ENCODE data around the gene SLC19A1. TPM values are rescaled to one million over a fixed set of nuclear protein-coding genes. Genes with fewer than 3 reads are reported as not detected.
A peak's percentile ranks its signal among the peaks of the same experiment; 100 is the strongest.
"Not testable (repeated sequence)": the region's sequence is repeated elsewhere in the genome, so short reads cannot be mapped to it uniquely, and the experiment has no call there.

Gene SLC19A1
- total RNA-seq, 4 donors from 2014 or later = 7.0 to 9.8 (median 7.9) TPM

DNA sequence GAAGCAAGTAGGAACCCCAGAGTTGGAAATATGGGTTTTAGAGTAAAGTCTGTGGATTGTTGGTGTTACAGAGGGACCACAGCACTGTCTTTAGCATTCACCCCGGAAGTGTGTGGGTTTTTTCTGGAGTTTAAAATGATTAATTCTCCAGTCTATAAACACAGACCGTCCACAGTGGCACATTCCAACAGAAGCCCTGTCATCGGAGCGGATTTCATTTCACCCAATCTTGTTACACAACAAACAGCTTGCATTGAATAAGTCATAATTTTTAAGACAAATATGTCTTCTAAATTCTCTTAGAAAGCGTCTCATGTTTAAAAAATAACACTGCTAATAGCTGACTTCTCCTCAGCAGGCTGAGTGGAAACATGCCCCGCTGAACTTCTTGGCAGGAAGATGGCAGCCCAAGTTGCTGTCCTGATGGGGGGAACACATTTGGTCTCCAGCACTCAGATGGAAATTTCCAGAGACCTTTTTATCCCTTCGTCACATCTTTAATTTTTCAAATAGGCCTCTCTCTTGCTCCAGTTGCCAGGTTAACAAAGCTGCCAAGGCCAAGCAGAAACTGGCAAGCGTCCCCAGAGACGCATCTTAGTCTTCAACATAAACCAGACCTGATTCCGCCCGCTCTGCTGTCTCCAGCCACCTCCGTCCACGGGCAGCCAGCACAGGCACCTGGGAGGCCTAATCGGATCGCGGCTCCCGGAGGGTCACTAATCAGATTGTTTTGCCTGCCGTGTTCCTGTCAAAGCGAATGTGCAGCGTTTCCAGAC lies 28.8 kb upstream of the SLC19A1 start:
- Histone ChIP-seq H3K27me3 (peaks cover 8% of the 10 kb centered on the region), H3K27ac (no peak overlapping the region), H3K4me1 (peaks cover 8% of the 10 kb centered on the region), H3K4me3 (no peak overlapping the region), H3K36me3 (no peaks in the 10 kb centered on the region), H3K9me3 (no peaks in the 10 kb centered on the region)
- 73% methylated on average over 20 of the region's 20 CpGs for WGBS
- DNase-seq (ENCODE audit: low spot score in 2 of 2) = peak; percentile 34 to 47
- TF ChIP-seq EP300 (IDR thresholded peaks at IDR 0.05) (no peak), POLR2AphosphoS5 (IDR thresholded peaks at IDR 0.05) (no peak), POLR2A (IDR thresholded peaks at IDR 0.05) (no peak)
- TF ChIP-seq, protein P1, sequence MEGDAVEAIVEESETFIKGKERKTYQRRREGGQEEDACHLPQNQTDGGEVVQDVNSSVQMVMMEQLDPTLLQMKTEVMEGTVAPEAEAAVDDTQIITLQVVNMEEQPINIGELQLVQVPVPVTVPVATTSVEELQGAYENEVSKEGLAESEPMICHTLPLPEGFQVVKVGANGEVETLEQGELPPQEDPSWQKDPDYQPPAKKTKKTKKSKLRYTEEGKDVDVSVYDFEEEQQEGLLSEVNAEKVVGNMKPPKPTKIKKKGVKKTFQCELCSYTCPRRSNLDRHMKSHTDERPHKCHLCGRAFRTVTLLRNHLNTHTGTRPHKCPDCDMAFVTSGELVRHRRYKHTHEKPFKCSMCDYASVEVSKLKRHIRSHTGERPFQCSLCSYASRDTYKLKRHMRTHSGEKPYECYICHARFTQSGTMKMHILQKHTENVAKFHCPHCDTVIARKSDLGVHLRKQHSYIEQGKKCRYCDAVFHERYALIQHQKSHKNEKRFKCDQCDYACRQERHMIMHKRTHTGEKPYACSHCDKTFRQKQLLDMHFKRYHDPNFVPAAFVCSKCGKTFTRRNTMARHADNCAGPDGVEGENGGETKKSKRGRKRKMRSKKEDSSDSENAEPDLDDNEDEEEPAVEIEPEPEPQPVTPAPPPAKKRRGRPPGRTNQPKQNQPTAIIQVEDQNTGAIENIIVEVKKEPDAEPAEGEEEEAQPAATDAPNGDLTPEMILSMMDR (IDR thresholded peaks at IDR 0.05) = no peak

DNA sequence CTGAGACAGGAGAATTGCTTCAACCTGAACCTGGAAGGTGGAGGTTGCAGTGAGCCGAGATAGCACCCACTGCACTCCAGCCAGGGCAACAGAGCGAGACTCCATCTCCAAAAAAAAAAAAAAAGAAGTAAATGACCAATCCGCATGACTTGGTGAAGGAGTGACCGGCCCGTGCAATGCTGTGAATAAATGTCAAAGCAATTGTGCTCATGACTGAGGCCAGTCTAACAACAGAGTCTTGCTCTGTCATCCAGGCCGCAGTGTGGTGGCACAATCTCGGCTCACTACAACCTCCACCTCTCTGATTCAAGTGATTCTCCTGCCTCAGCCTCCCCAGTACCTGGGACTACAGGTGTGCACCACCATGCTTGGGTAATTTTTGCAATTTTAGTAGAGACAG lies 27.8 kb upstream of the SLC19A1 start:
- TF ChIP-seq EP300 (IDR thresholded peaks at IDR 0.05) = no peak
- TF ChIP-seq, protein P1 (IDR thresholded peaks at IDR 0.05) = no peak
- no peak for TF ChIP-seq POLR2AphosphoS5 (IDR thresholded peaks at IDR 0.05)
- no peak for TF ChIP-seq POLR2A (IDR thresholded peaks at IDR 0.05)
- Histone ChIP-seq H3K27ac (no peak overlapping the region), H3K9me3 (no peaks in the 10 kb centered on the region), H3K36me3 (no peaks in the 10 kb centered on the region), H3K4me1 (peaks cover 8% of the 10 kb centered on the region), H3K4me3 (no peak overlapping the region), H3K27me3 (peaks cover 11% of the 10 kb centered on the region)
- WGBS = 96% methylated on average over 7 of the region's 7 CpGs
- peak; percentile 28 to 53 for DNase-seq (ENCODE audit: low spot score in 2 of 2)

DNA sequence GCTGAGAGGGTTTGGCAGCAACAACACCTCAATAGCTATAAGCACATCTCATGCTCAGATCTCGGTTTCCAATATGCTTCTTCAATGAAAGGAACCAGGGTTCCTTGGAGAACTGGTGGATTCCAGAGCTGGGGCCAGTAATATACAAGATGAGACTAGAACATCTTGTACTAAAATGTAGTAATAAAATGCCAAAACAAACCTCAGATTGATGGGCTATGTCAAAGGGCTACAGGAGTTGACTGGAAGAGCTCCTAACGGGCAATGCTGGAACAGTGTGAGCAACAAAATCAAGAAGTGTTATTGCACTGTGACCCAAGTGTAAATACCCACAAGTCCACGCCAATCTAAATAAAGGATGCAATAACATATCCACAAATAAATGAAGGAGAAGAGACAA lies 26.1 kb upstream of the SLC19A1 start:
- Histone ChIP-seq H3K27ac (no peak overlapping the region), H3K4me1 (peaks cover 4% of the 10 kb centered on the region), H3K9me3 (no peaks in the 10 kb centered on the region), H3K27me3 (peaks cover 17% of the 10 kb centered on the region), H3K36me3 (no peaks in the 10 kb centered on the region), H3K4me3 (no peak overlapping the region)
- 84% methylated on average over 3 of the region's 3 CpGs for WGBS
- no peak for DNase-seq (ENCODE audit: low spot score in 2 of 2)
- TF ChIP-seq POLR2AphosphoS5 (IDR thresholded peaks at IDR 0.05) = no peak
- TF ChIP-seq, protein P1 (IDR thresholded peaks at IDR 0.05) = no peak

DNA sequence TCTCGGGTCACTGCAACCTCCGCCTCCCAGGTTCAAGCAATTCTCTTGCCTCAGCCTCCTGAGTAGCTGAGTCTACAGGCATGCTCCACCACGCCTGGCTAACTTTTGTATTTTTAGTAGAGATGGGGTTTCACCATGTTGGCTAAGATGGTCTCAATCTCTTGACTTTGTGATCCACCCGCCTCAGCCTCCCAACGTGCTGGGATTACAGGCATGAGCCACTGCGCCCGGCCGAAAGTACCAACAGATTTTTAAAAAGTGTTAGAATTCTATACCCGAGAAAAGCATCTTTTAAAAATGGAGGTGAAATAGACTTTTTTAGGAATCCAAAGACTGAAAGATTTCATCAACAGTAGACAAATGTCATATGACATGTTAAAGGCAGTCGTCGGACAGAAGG lies 21.9 kb upstream of the SLC19A1 start:
- 91% methylated on average over 11 of the region's 11 CpGs for WGBS
- not testable (repeated sequence) for H3K9me3 ChIP-seq, H3K4me1 ChIP-seq, H3K36me3 ChIP-seq, H3K4me3 ChIP-seq, H3K27ac ChIP-seq
- DNase-seq (ENCODE audit: low spot score in 2 of 2) = peak; percentile 0 to 65
- peaks cover 33% of the 10 kb centered on the region for H3K27me3 ChIP-seq

DNA sequence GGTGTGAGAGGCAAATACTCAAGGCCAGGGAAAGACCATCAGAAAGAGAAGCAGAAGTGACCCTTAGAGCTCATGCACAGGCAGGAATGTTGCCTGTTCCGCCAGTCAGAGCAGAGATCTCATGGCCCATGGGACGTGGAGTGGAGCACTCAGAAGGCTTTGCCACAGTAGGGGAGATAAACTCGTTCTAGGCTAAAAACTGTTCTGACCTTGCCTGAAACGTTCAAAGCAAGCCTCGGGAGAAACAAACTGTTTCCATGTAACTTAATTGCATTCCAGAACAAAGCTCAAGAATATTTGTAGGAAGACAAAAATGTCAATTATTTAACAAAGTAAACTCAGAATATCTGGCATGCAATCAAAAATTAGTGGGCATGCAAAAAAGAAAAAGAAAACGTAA lies 20.7 kb upstream of the SLC19A1 start:
- peak in 1 of 2 donors; percentile 1 for DNase-seq (ENCODE audit: low spot score in 2 of 2)
- peaks cover 29% of the 10 kb centered on the region for H3K27me3 ChIP-seq
- no peak overlapping the region for H3K4me3 ChIP-seq
- TF ChIP-seq, protein P1 (IDR thresholded peaks at IDR 0.05) = no peak
- TF ChIP-seq POLR2AphosphoS5 (IDR thresholded peaks at IDR 0.05) (no peak), POLR2A (IDR thresholded peaks at IDR 0.05) (no peak), EP300 (IDR thresholded peaks at IDR 0.05) (no peak)
- H3K9me3 ChIP-seq = no peaks in the 10 kb centered on the region
- no peaks in the 10 kb centered on the region for H3K36me3 ChIP-seq
- WGBS = 42% methylated on average over 6 of the region's 6 CpGs
- no peak overlapping the region for H3K27ac ChIP-seq
- H3K4me1 ChIP-seq = no peaks in the 10 kb centered on the region

DNA sequence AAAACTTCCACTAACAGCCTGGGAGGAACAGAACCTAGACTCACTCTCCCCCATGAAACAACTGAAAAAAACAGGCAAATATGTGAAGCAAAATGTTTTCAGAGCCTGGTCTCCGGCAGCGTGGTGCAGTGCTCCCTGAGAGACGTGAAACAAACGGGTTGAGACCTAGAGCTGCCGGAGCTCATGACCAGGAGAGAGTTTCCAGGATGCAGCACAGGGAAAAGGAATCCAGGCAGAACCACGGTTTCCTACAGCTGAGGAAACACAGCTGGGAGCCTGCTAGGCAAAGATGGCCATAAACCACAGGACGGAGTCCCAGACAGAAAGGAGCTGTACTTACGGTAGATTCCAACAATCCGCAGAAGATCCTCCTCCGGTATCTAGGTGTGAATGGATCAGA lies 20.2 kb upstream of the SLC19A1 start:
- TF ChIP-seq POLR2AphosphoS5 (IDR thresholded peaks at IDR 0.05) (no peak), POLR2A (IDR thresholded peaks at IDR 0.05) (no peak), EP300 (IDR thresholded peaks at IDR 0.05) (no peak)
- TF ChIP-seq, protein P1 (IDR thresholded peaks at IDR 0.05) = no peak

DNA sequence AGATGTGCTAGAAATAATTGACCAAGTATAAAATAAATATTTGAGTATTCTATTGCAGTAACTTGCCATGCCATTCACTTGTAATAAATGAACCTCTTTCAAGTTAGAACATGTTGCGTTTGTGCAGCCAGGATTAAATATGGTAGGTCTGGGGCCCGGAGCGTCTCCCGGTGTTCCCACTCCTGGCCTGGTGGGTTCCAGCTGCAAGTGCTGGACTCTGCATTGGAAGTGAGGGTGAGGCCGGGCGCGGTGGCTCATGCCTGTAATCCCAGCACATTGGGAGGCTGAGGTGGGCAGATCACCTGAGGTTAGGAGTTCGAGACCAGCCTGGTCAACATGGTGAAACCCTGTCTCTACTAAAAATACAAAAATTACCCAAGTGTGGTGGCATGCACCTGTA lies 19.0 kb upstream of the SLC19A1 start:
- not testable (repeated sequence) for H3K4me3 ChIP-seq, H3K27ac ChIP-seq, H3K36me3 ChIP-seq, H3K4me1 ChIP-seq, H3K9me3 ChIP-seq
- 74% methylated on average over 8 of the region's 8 CpGs for WGBS
- DNase-seq (ENCODE audit: low spot score in 2 of 2) = peak; percentile 35 to 52
- H3K27me3 ChIP-seq = peaks cover 30% of the 10 kb centered on the region

More for the DNA sequence above, 20.2 kb upstream of the SLC19A1 start:
- Histone ChIP-seq H3K36me3 (no peaks in the 10 kb centered on the region), H3K4me1 (no peaks in the 10 kb centered on the region), H3K27ac (no peak overlapping the region), H3K27me3 (peaks cover 29% of the 10 kb centered on the region), H3K9me3 (no peaks in the 10 kb centered on the region), H3K4me3 (no peak overlapping the region)
- peak; percentile 2 to 26 for DNase-seq (ENCODE audit: low spot score in 2 of 2)
- 62% methylated on average over 10 of the region's 10 CpGs for WGBS
